Peyer's patch (tissue), 4 donors: Measurements from ENCODE around the gene USP9X. TPM values are rescaled to one million over a fixed set of nuclear protein-coding genes. Genes with fewer than 3 reads are reported as not detected.

ENCODE experiments used
- DNase-seq, 3 donors: peaks; one replicate each; pipeline ENCODE4 v3.0.0-alpha.2; 2017 to 2019
- H3K27ac ChIP-seq, 4 donors: fragments of 200-600 bp; sonication (generic); one replicate each; pipeline ENCODE4 v1.5.1; 2016 to 2019
- H3K27me3 ChIP-seq, 2 donors: fragments of 200-600 bp; sonication (generic); one replicate each; pipeline ENCODE4 v1.5.1; 2019
- H3K36me3 ChIP-seq, 3 donors: fragments of 200-600 bp; sonication (generic); one replicate each; pipeline ENCODE4 v1.5.1; 2016 to 2019
- H3K4me1 ChIP-seq, 4 donors: fragments of 200-600 bp; sonication (generic); one replicate each; pipeline ENCODE4 v1.5.1; 2016 to 2019
- H3K4me3 ChIP-seq, 4 donors: fragments of 200-600 bp; sonication (generic); 1 replicate in 3 of 4; 2 replicates in 1 of 4; pipeline ENCODE4 v1.5.1; 2016 to 2019; ENCODE audit warnings: mild to moderate bottlenecking in 1 of 4
- H3K9me3 ChIP-seq, 4 donors: fragments of 200-600 bp; sonication (generic); one replicate each; pipeline ENCODE4 v1.5.1; 2016 to 2019; ENCODE audit warnings: mild to moderate bottlenecking in 1 of 4
- POLR2A ChIP-seq, 2 donors: fragments of 450-650 bp; IDR thresholded peaks; one replicate each; pipeline ENCODE4 v1.5.1; 2017; ENCODE audit warnings: antibody characterized with exemption in 2 of 2, mild to moderate bottlenecking in 2 of 2, moderate library complexity in 2 of 2
- total RNA-seq, 4 donors: library from RNA; depleted of rRNA; stranded (reverse); fragments of >200 nt; gene quantifications; one replicate each; pipeline ENCODE4 v1.1.0, GENCODE V29; 2016
- TF ChIP-seq, protein P1 (sequence below), 6 experiments: fragments of 450-650 bp in 4 of 6; fragments of 200-600 bp in 2 of 6; sonication (generic) in 1 of 6; IDR thresholded peaks; one replicate each; pipeline ENCODE4 v1.5.1; 2017 to 2019; ENCODE audit warnings: antibody characterized with exemption in 6 of 6, mild to moderate bottlenecking in 3 of 6, moderate library complexity in 1 of 6

The USP9X gene
- total RNA-seq, 4 donors from 2014 or later, result 75.9 to 114 (median 102) TPM

DNA sequence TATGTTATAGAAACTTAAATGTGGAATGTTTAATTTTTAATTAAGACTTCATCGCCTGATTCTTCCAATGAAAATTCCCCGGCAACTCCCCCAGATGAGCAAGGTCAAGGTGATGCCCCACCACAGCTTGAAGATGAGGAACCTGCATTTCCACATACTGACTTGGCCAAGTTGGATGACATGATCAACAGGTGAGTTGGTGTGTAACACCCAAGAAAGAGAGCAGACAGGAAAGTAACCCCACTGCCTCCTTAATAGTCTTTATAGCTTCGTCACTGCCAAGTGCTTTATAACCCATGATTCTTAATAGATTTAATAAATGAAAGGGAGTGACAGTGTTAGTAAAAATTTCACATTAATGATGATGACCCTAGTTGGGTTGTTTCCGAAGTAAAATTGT is 43.7 kb downstream of the USP9X start:
- TF ChIP-seq POLR2A (IDR thresholded peaks at IDR 0.05), result no peak
- TF ChIP-seq, protein P1, sequence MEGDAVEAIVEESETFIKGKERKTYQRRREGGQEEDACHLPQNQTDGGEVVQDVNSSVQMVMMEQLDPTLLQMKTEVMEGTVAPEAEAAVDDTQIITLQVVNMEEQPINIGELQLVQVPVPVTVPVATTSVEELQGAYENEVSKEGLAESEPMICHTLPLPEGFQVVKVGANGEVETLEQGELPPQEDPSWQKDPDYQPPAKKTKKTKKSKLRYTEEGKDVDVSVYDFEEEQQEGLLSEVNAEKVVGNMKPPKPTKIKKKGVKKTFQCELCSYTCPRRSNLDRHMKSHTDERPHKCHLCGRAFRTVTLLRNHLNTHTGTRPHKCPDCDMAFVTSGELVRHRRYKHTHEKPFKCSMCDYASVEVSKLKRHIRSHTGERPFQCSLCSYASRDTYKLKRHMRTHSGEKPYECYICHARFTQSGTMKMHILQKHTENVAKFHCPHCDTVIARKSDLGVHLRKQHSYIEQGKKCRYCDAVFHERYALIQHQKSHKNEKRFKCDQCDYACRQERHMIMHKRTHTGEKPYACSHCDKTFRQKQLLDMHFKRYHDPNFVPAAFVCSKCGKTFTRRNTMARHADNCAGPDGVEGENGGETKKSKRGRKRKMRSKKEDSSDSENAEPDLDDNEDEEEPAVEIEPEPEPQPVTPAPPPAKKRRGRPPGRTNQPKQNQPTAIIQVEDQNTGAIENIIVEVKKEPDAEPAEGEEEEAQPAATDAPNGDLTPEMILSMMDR (IDR thresholded peaks at IDR 0.05), result no peak
- H3K27ac ChIP-seq, result no peak overlapping the region
- H3K9me3 ChIP-seq, result no peaks in the 10 kb centered on the region
- H3K4me1 ChIP-seq, result peaks cover 0 to 7% (median 0%) of the 10 kb centered on the region in 4 donors
- no peak overlapping the region for H3K4me3 ChIP-seq
- H3K27me3 ChIP-seq, result no peaks in the 10 kb centered on the region
- peaks cover 0 to 15% (median 0%) of the 10 kb centered on the region in 3 donors for H3K36me3 ChIP-seq
- no peak for DNase-seq

DNA sequence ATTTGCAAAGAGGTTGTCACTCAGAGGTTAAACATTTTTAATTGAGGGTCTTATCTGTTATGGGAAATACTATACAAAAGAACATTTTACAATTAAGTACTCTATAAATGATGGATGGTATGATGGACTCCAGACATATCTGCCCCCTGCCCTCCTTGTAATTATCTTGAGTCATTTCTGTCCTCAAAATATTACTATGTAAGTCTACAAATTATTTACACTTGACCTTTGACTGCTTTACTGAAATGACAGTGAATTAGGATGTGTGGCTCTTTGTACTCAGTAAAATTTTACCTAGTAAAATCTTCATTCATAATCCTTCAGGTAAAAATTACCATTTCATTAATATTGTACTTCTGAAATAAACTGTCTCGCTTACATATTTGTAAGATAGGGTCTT is 46.5 kb downstream of the USP9X start:
- TF ChIP-seq, protein P1 (IDR thresholded peaks at IDR 0.05), result no peak
- TF ChIP-seq POLR2A (IDR thresholded peaks at IDR 0.05), result no peak
- H3K9me3 ChIP-seq, result no peaks in the 10 kb centered on the region

DNA sequence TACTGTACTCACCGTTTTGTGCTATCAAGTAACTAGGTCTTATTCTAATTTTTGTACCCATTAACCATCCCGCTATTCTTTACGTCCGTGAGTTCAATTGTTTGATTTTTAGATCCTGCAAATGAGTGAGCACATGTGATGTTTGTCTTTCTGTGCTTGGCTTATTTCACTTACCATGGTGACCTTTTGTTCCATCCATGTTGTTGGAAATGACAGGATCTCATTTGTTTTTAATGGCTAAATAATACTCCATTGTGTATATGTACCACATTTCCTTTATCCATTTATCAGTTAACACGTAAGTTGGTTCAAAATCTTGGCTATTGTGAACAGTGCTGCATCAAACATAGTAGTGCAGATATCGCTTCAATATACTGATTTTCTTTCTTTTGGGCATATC is 48.3 kb downstream of the USP9X start:
- Histone ChIP-seq H3K4me3 (no peak overlapping the region), H3K27me3 (no peaks in the 10 kb centered on the region), H3K27ac (no peak overlapping the region), H3K36me3 (peaks cover 0 to 19% (median 0%) of the 10 kb centered on the region in 3 donors), H3K9me3 (no peaks in the 10 kb centered on the region), H3K4me1 (no peaks in the 10 kb centered on the region)
- TF ChIP-seq, protein P1 (IDR thresholded peaks at IDR 0.05), result no peak
- no peak for TF ChIP-seq POLR2A (IDR thresholded peaks at IDR 0.05)
- no peak for DNase-seq

More for the DNA sequence above, 46.5 kb downstream of the USP9X start:
- peaks cover 0 to 19% (median 0%) of the 10 kb centered on the region in 3 donors for H3K36me3 ChIP-seq
- H3K27ac ChIP-seq, result no peak overlapping the region
- no peak overlapping the region for H3K4me3 ChIP-seq
- H3K27me3 ChIP-seq, result no peaks in the 10 kb centered on the region
- DNase-seq, result no peak
- H3K4me1 ChIP-seq, result peaks cover 0 to 7% (median 0%) of the 10 kb centered on the region in 4 donors

DNA sequence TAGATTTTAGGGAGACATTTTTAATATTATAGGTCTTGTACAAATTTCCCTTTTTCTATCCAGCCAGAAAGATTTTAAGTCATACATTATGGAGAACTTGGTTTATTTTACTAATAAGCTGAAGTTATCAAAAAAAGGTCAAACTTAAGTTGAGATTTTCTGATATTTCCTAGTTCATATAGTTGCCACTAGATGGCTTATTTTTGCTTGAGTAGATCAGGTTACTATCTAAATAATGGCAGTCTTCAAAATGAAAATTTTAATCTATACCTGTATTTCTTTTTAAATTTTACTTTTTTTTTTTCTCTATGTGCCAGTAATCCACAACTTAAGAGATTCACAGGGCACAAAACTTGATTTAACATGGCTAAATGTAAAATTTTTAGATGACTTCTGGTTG is 52.3 kb downstream of the USP9X start:
- no peak overlapping the region for H3K27ac ChIP-seq
- H3K27me3 ChIP-seq, result no peaks in the 10 kb centered on the region
- TF ChIP-seq, protein P1 (IDR thresholded peaks at IDR 0.05), result peak in 5 of 6 experiments; percentile 16 to 29 (median 21)
- TF ChIP-seq POLR2A (IDR thresholded peaks at IDR 0.05), result no peak
- no peak for DNase-seq
- H3K4me1 ChIP-seq, result no peaks in the 10 kb centered on the region
- H3K9me3 ChIP-seq, result no peaks in the 10 kb centered on the region
- H3K36me3 ChIP-seq, result peaks cover 0 to 16% (median 0%) of the 10 kb centered on the region in 3 donors
- no peak overlapping the region for H3K4me3 ChIP-seq

DNA sequence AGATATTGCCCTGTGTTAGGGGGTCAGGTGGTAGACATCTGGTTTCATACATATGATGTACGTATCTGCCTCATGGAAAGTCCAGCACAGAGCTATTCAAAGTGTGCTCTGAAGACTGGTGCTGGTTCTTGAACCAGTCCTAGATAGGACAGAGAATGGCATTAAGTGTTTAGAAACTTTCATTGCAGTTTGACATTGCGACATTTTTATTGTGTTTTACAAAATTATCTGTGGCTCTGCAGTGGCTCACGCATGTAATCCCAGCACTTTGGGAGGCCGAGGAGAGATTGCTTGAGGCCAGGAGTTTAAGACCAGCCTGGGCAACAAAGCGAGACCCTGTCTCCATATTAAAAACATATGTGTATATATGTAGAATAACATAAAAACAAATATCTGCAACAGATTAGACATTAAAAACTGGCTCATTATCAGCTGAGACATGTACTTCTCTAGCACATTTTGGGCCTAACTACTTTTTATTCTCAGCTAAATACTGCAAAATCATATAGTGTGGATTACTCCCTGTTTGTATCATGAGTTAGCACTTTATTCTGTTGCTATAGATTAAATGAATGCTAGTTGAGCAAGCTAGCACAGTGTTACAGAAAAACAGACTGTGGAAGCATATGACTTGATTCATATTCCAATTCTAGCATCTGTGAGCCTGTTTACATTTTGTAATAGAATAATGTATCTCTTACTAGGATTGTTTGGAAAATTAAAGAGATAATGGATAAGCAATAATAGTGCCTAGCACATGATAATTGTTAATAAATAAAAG is 57.1 kb downstream of the USP9X start:
- Histone ChIP-seq H3K27me3 (no peaks in the 10 kb centered on the region), H3K4me3 (no peak overlapping the region), H3K9me3 (no peaks in the 10 kb centered on the region), H3K4me1 (no peaks in the 10 kb centered on the region), H3K36me3 (peaks cover 0 to 6% (median 0%) of the 10 kb centered on the region in 3 donors), H3K27ac (no peak overlapping the region)
- TF ChIP-seq, protein P1 (IDR thresholded peaks at IDR 0.05), result no peak
- DNase-seq, result no peak
